ENCODE results near the gene FAM50A.

The FAM50A gene

GRCh38 chrX:154469114-154469513 is 25.2 kb downstream of the FAM50A start:
- H3K4me3 ChIP-seq (ENCODE audit: low read depth, low read length) = no peak overlapping the region
- no peak for DNase-seq (ENCODE audit: low read depth)
- TF ChIP-seq CTCF (IDR thresholded peaks at IDR 0.05; ENCODE audit: low read depth, low read length) (no peak), MAX (IDR thresholded peaks at IDR 0.05; ENCODE audit: low read depth, low read length) (no peak), MYC (IDR thresholded peaks at IDR 0.05; ENCODE audit: low read depth, low read length) (no peak), POLR2A (IDR thresholded peaks at IDR 0.05; ENCODE audit: extremely low read depth, insufficient read length) (no peak)

- DNase-seq (ENCODE audit: low read depth) = no peak
- TF ChIP-seq CTCF (IDR thresholded peaks at IDR 0.05; ENCODE audit: low read depth, low read length) (no peak), POLR2A (IDR thresholded peaks at IDR 0.05; ENCODE audit: extremely low read depth, insufficient read length) (no peak), MAX (IDR thresholded peaks at IDR 0.05; ENCODE audit: low read depth, low read length) (no peak), MYC (IDR thresholded peaks at IDR 0.05; ENCODE audit: low read depth, low read length) (no peak)
- no peak overlapping the region for H3K4me3 ChIP-seq (ENCODE audit: low read depth, low read length)
These were observed 25.9 kb downstream of the FAM50A start for GRCh38 chrX:154469880-154470279.

GRCh38 chrX:154470434-154470833 is 26.5 kb downstream of the FAM50A start:
- TF ChIP-seq MAX (IDR thresholded peaks at IDR 0.05; ENCODE audit: low read depth, low read length) (no peak), CTCF (IDR thresholded peaks at IDR 0.05; ENCODE audit: low read depth, low read length) (no peak), POLR2A (IDR thresholded peaks at IDR 0.05; ENCODE audit: extremely low read depth, insufficient read length) (no peak), MYC (IDR thresholded peaks at IDR 0.05; ENCODE audit: low read depth, low read length) (no peak)
- no peak for DNase-seq (ENCODE audit: low read depth)
- no peak overlapping the region for H3K4me3 ChIP-seq (ENCODE audit: low read depth, low read length)

- TF ChIP-seq CTCF (IDR thresholded peaks at IDR 0.05; ENCODE audit: low read depth, low read length) (no peak), POLR2A (IDR thresholded peaks at IDR 0.05; ENCODE audit: extremely low read depth, insufficient read length) (no peak)
- H3K4me3 ChIP-seq (ENCODE audit: low read depth, low read length) = no peak overlapping the region
- DNase-seq (ENCODE audit: low read depth) = no peak
These were observed 27.1 kb downstream of the FAM50A start for GRCh38 chrX:154470914-154471568.

GRCh38 chrX:154471839-154472684 is 28.1 kb downstream of the FAM50A start:
- TF ChIP-seq MAX (IDR thresholded peaks at IDR 0.05; ENCODE audit: low read depth, low read length) (no peak), MYC (IDR thresholded peaks at IDR 0.05; ENCODE audit: low read depth, low read length) (no peak), CTCF (IDR thresholded peaks at IDR 0.05; ENCODE audit: low read depth, low read length) (no peak), POLR2A (IDR thresholded peaks at IDR 0.05; ENCODE audit: extremely low read depth, insufficient read length) (no peak)
- DNase-seq (ENCODE audit: low read depth) = no peak
- no peak overlapping the region for H3K4me3 ChIP-seq (ENCODE audit: low read depth, low read length)
